Natural killer cell (primary cell): ENCODE measurements around the gene FAF2. TPM values are rescaled to one million over a fixed set of nuclear protein-coding genes. Genes with fewer than 3 reads are reported as not detected.
A peak's percentile ranks its signal among the peaks of the same experiment; 100 is the strongest.

ENCODE experiments used
- ATAC-seq, 3 donors: fragments of 150-1000 bp in 2 of 3; fragments of 200-7000 bp in 1 of 3; cut with Tn5 transposase; 1 replicate in 1 of 3; 2 replicates in 2 of 3; pipeline ENCODE4 v1.10.0; 2021; ENCODE audit warnings: mild to moderate bottlenecking in 2 of 3, moderate library complexity in 2 of 3
- DNase-seq, 2 donors: peaks; one replicate each; pipeline versions ENCODE4 v3.0.0 to v3.0.0-alpha.2; 2013 to 2021; ENCODE audit warnings: mixed read lengths in 1 of 2
- H3K27ac ChIP-seq: one replicate; pipeline ENCODE4 v1.5.1; 2013; ENCODE audit warnings: mild to moderate bottlenecking, low read length
- H3K27me3 ChIP-seq: one replicate; pipeline ENCODE4 v1.6.1; 2013; ENCODE audit warnings: low read length; ENCODE audit not compliant: control insufficient read depth, insufficient read depth
- H3K36me3 ChIP-seq: one replicate; pipeline ENCODE4 v1.6.1; 2013; ENCODE audit warnings: low read length; ENCODE audit not compliant: control insufficient read depth, insufficient read depth
- H3K4me1 ChIP-seq: one replicate; pipeline ENCODE4 v1.6.1; 2013; ENCODE audit warnings: low read length; ENCODE audit not compliant: control insufficient read depth, insufficient read depth
- H3K4me3 ChIP-seq: one replicate; pipeline ENCODE4 v1.5.1; 2013; ENCODE audit warnings: low read length
- H3K9me3 ChIP-seq: one replicate; pipeline ENCODE4 v1.6.1; 2013; ENCODE audit warnings: low read length; ENCODE audit not compliant: control insufficient read depth, insufficient read depth
- H3K27ac Mint-ChIP-seq, 2 donors: one replicate each; pipeline ENCODE4 v1.8.0; 2022; ENCODE audit warnings: mild to moderate bottlenecking in 2 of 2, mixed read lengths in 2 of 2, moderate library complexity in 1 of 2
- H3K27me3 Mint-ChIP-seq, 2 donors: one replicate each; pipeline ENCODE4 v1.8.0; 2022; ENCODE audit warnings: low read depth in 2 of 2, mixed read lengths in 2 of 2
- H3K36me3 Mint-ChIP-seq: one replicate; pipeline ENCODE4 v1.8.0; 2022; ENCODE audit warnings: mixed read lengths
- H3K4me1 Mint-ChIP-seq, 2 donors: one replicate each; pipeline ENCODE4 v1.8.0; 2022; ENCODE audit warnings: mixed read lengths in 2 of 2
- H3K4me3 Mint-ChIP-seq: one replicate; pipeline ENCODE4 v1.8.0; 2022; ENCODE audit warnings: mild to moderate bottlenecking, moderate library complexity, mixed read lengths
- H3K9me3 Mint-ChIP-seq, 2 donors: one replicate each; pipeline ENCODE4 v1.8.0; 2022; ENCODE audit warnings: mixed read lengths in 2 of 2
- CTCF ChIP-seq: fragments of 200-600 bp; IDR thresholded peaks from one replicate; pipeline ENCODE4 v1.8.0; 2022; ENCODE audit warnings: antibody characterized with exemption
- WGBS: methylation state at CpG from one replicate; pipeline ENCODE4 v1.1.7; 2013; ENCODE audit warnings: missing lambda C conversion rate; ENCODE audit not compliant: insufficient coverage; 5-methylcytosine and 5-hydroxymethylcytosine counted together
- intact Hi-C: fragments of 100-400 bp; cut with micrococcal nuclease; formaldehyde crosslinking; loops from one replicate; pipeline ENCODE4 v1.14.2; 2022
- total RNA-seq, 4 donors: library from RNA; stranded (reverse); fragments of 120-200 nt in 1 of 4; gene quantifications; one replicate each; pipeline versions ENCODE4 v1.2.3 to v1.2.4, GENCODE V29; 2013 to 2022

The FAF2 gene
- total RNA-seq, 3 donors from 2014 or later (not counting 1 experiment from before 2014, with no cell fraction given), result 32.1 to 32.5 (median 32.1) TPM

GRCh38 chr5:176515396-176515795 lies 67.2 kb downstream of the FAF2 start:
- Histone ChIP-seq H3K4me3 (no peak overlapping the region), H3K36me3 (no peaks in the 10 kb centered on the region), H3K27me3 (no peaks in the 10 kb centered on the region), H3K27ac (no peak overlapping the region), H3K4me1 (peaks cover 26% of the 10 kb centered on the region), H3K9me3 (no peaks in the 10 kb centered on the region)
- H3K27me3 Mint-ChIP-seq, result no peaks in the 10 kb centered on the region
- ATAC-seq, result no peak
- no peaks in the 10 kb centered on the region for H3K36me3 Mint-ChIP-seq
- DNase-seq, result no peak
- no peak overlapping the region for H3K4me3 Mint-ChIP-seq
- peaks cover 11 to 22% of the 10 kb centered on the region in 2 donors for H3K4me1 Mint-ChIP-seq
- H3K27ac Mint-ChIP-seq, result no peak overlapping the region
- intact Hi-C loops, result no loop called here
- TF ChIP-seq CTCF, result no peak
- 85% methylated on average over 4 of the region's 4 CpGs for WGBS
- H3K9me3 Mint-ChIP-seq, result no peaks in the 10 kb centered on the region

GRCh38 chr5:176517053-176517661 lies 69.0 kb downstream of the FAF2 start:
- no peak overlapping the region for H3K4me3 ChIP-seq
- no peaks in the 10 kb centered on the region for H3K27me3 Mint-ChIP-seq
- 45% methylated on average over 7 of the region's 7 CpGs for WGBS
- DNase-seq (peak in 1 of 2 donors; percentile 53), ATAC-seq (peak; percentile 54 to 96 (median 92))
- no peaks in the 10 kb centered on the region for H3K36me3 Mint-ChIP-seq
- peak overlapping the region; percentile 15 for H3K27ac ChIP-seq
- intact Hi-C loops, result no loop called here
- no peaks in the 10 kb centered on the region for H3K9me3 Mint-ChIP-seq
- H3K4me1 ChIP-seq, result peaks cover 26% of the 10 kb centered on the region
- no peaks in the 10 kb centered on the region for H3K36me3 ChIP-seq
- H3K4me1 Mint-ChIP-seq, result peaks cover 16 to 31% of the 10 kb centered on the region in 2 donors
- peak overlapping the region; percentile 71 for H3K4me3 Mint-ChIP-seq
- no peaks in the 10 kb centered on the region for H3K27me3 ChIP-seq
- no peaks in the 10 kb centered on the region for H3K9me3 ChIP-seq
- TF ChIP-seq CTCF, result no peak
- peak overlapping the region; percentile 64 to 77 for H3K27ac Mint-ChIP-seq

GRCh38 chr5:176519810-176520720 lies 71.9 kb downstream of the FAF2 start:
- ATAC-seq (no peak), DNase-seq (no peak)
- H3K4me1 ChIP-seq, result peaks cover 26% of the 10 kb centered on the region
- Mint-ChIP-seq H3K4me3 (no peak overlapping the region), H3K27ac (no peak overlapping the region), H3K4me1 (peaks cover 22 to 32% of the 10 kb centered on the region in 2 donors), H3K9me3 (no peaks in the 10 kb centered on the region), H3K27me3 (no peaks in the 10 kb centered on the region), H3K36me3 (no peaks in the 10 kb centered on the region)
- WGBS, result 80% methylated on average over 16 of the region's 16 CpGs
- no peaks in the 10 kb centered on the region for H3K27me3 ChIP-seq
- no peaks in the 10 kb centered on the region for H3K9me3 ChIP-seq
- TF ChIP-seq CTCF, result no peak
- intact Hi-C loops, result no loop called here
- no peak overlapping the region for H3K4me3 ChIP-seq
- no peak overlapping the region for H3K27ac ChIP-seq
- no peaks in the 10 kb centered on the region for H3K36me3 ChIP-seq
